Adrenal gland (tissue), 12 donors: ENCODE data around the gene B4GALNT2. TPM values are rescaled to one million over a fixed set of nuclear protein-coding genes. Genes with fewer than 3 reads are reported as not detected.
A peak's percentile ranks its signal among the peaks of the same experiment; 100 is the strongest.

Source experiments
- DNase-seq, 7 donors: peaks; one replicate each; pipeline ENCODE4 v3.0.0-alpha.2; 2019 to 2020
- H3K27ac ChIP-seq, 5 donors: fragments of 200-600 bp; sonication (generic) in 4 of 5; 1 replicate in 3 of 5; 2 replicates in 2 of 5; pipeline versions ENCODE4 v1.5.1 to v1.8.0; 2016 to 2020; ENCODE audit warnings: mild to moderate bottlenecking in 1 of 5
- H3K27me3 ChIP-seq: fragments of 200-600 bp; 2 replicates; pipeline ENCODE4 v1.8.0; 2021
- H3K36me3 ChIP-seq, 2 donors: fragments of 200-600 bp; replicated peaks in 1 of 2; 1 replicate in 1 of 2; 2 replicates in 1 of 2; pipeline versions ENCODE4 v1.5.1 to v1.8.0; 2018 to 2022
- H3K4me1 ChIP-seq, 2 donors: fragments of 200-600 bp; replicated peaks in 1 of 2; 1 replicate in 1 of 2; 2 replicates in 1 of 2; pipeline versions ENCODE4 v1.5.1 to v1.8.0; 2018 to 2021
- H3K4me3 ChIP-seq, 4 donors: fragments of 200-600 bp; sonication (generic) in 3 of 4; one replicate each; pipeline ENCODE4 v1.5.1; 2016 to 2018
- H3K9me3 ChIP-seq, 3 donors: fragments of 200-600 bp; sonication (generic) in 1 of 3; replicated peaks in 1 of 3; 1 replicate in 2 of 3; 2 replicates in 1 of 3; pipeline versions ENCODE4 v1.5.1 to v1.8.0; 2016 to 2021
- CTCF ChIP-seq, 6 experiments: fragments of 450-650 bp in 4 of 6; fragments of 200-600 bp in 2 of 6; sonication (generic) in 1 of 6; IDR thresholded peaks; 1 replicate in 5 of 6; 2 replicates in 1 of 6; pipeline versions ENCODE4 v1.5.1 to v1.8.0; 2016 to 2021; ENCODE audit warnings: antibody characterized with exemption in 6 of 6, mild to moderate bottlenecking in 2 of 6, moderate library complexity in 1 of 6
- POLR2A ChIP-seq, 2 donors: fragments of 450-650 bp; IDR thresholded peaks; one replicate each; pipeline ENCODE4 v1.6.1; 2017; ENCODE audit warnings: antibody characterized with exemption in 2 of 2, mild to moderate bottlenecking in 2 of 2, moderate library complexity in 1 of 2
- WGBS, 4 donors: extraction: QIAGEN DNeasy Blood & Tissue Kit in 2 of 4; methylation state at CpG; one replicate each; pipeline versions ENCODE4 v1.1.5 to v1.1.7; 2013 to 2017; 5-methylcytosine and 5-hydroxymethylcytosine counted together
- intact Hi-C, 2 donors: fragments of 100-400 bp; cut with DNase I; formaldehyde crosslinking; loops; one replicate each; pipeline versions ENCODE4 v1.14.1 to v1.15.0; 2022 to 2023
- polyA plus RNA-seq, 3 donors: library from polyadenylated mRNA; stranded (reverse); fragments of 200-250 nt in 2 of 3; fragments of 350-450 nt in 1 of 3; fragmentation: Illumina TruSeq in 1 of 3; extraction: RNeasy Lipid Tissue Mini Kit (QIAGEN cat#74804) in 1 of 3; gene quantifications; one replicate each; pipeline ENCODE4 v1.2.3, GENCODE V29; 2013 to 2014
- total RNA-seq, 9 donors: library from RNA; depleted of rRNA in 4 of 9; stranded (reverse); fragments of >200 nt in 4 of 9; fragments of 120-200 nt in 1 of 9; fragmentation: NEBNext Ultra II Directional in 1 of 9; extraction: Animal tissue kit (Norgen Biotek cat#: 25700) in 1 of 9; gene quantifications; one replicate each; pipeline versions ENCODE4 v1.1.0 to v1.2.4, GENCODE V29; 2013 to 2023
- donor health status: healthy with polysubstance abuse.
- donor health status: Bipolar disorder and iron deficiency.
- donor health status: DM: yes; HTN: yes; CAD: no.
- donor health status: DM: no; HTN: no; CAD: no.
- donor health status: DM: no; HTN: no; CAD: no.
- donor health status: DM: yes; HTN: yes; CAD: no.

B4GALNT2 gene
- total and polyA plus RNA-seq, 12 donors: 0.04 to 3.4 (median 0.19) TPM; not detected in 2

- TF ChIP-seq CTCF (IDR thresholded peaks at IDR 0.05) (no peak), POLR2A (IDR thresholded peaks at IDR 0.05) (no peak)
- Histone ChIP-seq H3K4me3 (no peak overlapping the region), H3K4me1 (peaks cover 0 to 3% of the 10 kb centered on the region in 2 donors), H3K9me3 (no peaks in the 10 kb centered on the region), H3K36me3 (no peaks in the 10 kb centered on the region), H3K27ac (peak overlapping the region in 2 of 5 donors; percentile 56 to 74), H3K27me3 (peaks cover 12% of the 10 kb centered on the region)
- intact Hi-C loops: no loop called here
- 83 to 88% (median 84%) methylated on average over 10 of the region's 10 CpGs for WGBS, 4 donors
- no peak for DNase-seq
Measured at GRCh38 chr17:49209061-49209571, 76.5 kb downstream of the B4GALNT2 start.

- no peaks in the 10 kb centered on the region for H3K36me3 ChIP-seq
- H3K27ac ChIP-seq: peak within 1 kb of the TSS in 2 of 5 donors; percentile 56 to 74
- peaks cover 8 to 12% of the 10 kb centered on the region in 2 donors for H3K4me1 ChIP-seq
- peak within 1 kb of the TSS in 2 of 4 donors; percentile 16 to 41 for H3K4me3 ChIP-seq
- intact Hi-C loops: no loop called here
- 21 to 37% (median 36%) methylated on average over 21 to 22 of the region's 22 CpGs for WGBS, 4 donors
- TF ChIP-seq CTCF (IDR thresholded peaks at IDR 0.05) (no peak), POLR2A (IDR thresholded peaks at IDR 0.05) (peak in 1 of 2 donors; percentile 25)
- no peaks in the 10 kb centered on the region for H3K9me3 ChIP-seq
- peak in 6 of 7 donors; percentile 45 to 73 (median 50) for DNase-seq
- H3K27me3 ChIP-seq: peaks cover 12% of the 10 kb centered on the region
Measured at GRCh38 chr17:49210158-49211029, 77.8 kb downstream of the B4GALNT2 start, which contains the start of the genes ABI3 and GNGT2. Gene ABI3, plus strand, starts transcription at chr17:49210707. Its CDS starts 18 bp downstream, at chr17:49210725. Gene GNGT2, minus strand, starts transcription at chr17:49210574. Its CDS starts 3,152 bp downstream, at chr17:49207422.

- DNase-seq: no peak
- TF ChIP-seq CTCF (IDR thresholded peaks at IDR 0.05) (no peak), POLR2A (IDR thresholded peaks at IDR 0.05) (no peak)
- no peaks in the 10 kb centered on the region for H3K36me3 ChIP-seq
- intact Hi-C loops: no loop called here
- no peak overlapping the region for H3K4me3 ChIP-seq
- H3K27me3 ChIP-seq: peaks cover 12% of the 10 kb centered on the region
- H3K9me3 ChIP-seq: no peaks in the 10 kb centered on the region
- no peak overlapping the region for H3K27ac ChIP-seq
- peaks cover 8 to 18% of the 10 kb centered on the region in 2 donors for H3K4me1 ChIP-seq
- WGBS, 4 donors: 63 to 77% (median 69%) methylated on average over 5 of the region's 5 CpGs
Measured at GRCh38 chr17:49213399-49213798, 80.8 kb downstream of the B4GALNT2 start.

GRCh38 chr17:49213847-49214246 is 81.3 kb downstream of the B4GALNT2 start:
- 84 to 100% (median 91%) methylated on average over 1 to 2 of the region's 2 CpGs for WGBS, 4 donors
- peaks cover 11% of the 10 kb centered on the region for H3K27me3 ChIP-seq
- no peak overlapping the region for H3K4me3 ChIP-seq
- TF ChIP-seq CTCF (IDR thresholded peaks at IDR 0.05) (no peak), POLR2A (IDR thresholded peaks at IDR 0.05) (no peak)
- no peaks in the 10 kb centered on the region for H3K36me3 ChIP-seq
- no peaks in the 10 kb centered on the region for H3K9me3 ChIP-seq
- DNase-seq: no peak
- H3K4me1 ChIP-seq: peaks cover 8 to 18% of the 10 kb centered on the region in 2 donors
- peak overlapping the region in 1 of 5 donors; percentile 40 for H3K27ac ChIP-seq
- intact Hi-C loops: no loop called here
